Prostate gland (tissue), 2 donors: ENCODE measurements around the gene FAM81A. TPM values are rescaled to one million over a fixed set of nuclear protein-coding genes. Genes with fewer than 3 reads are reported as not detected.

Source experiments
- DNase-seq: peaks from one replicate; pipeline ENCODE4 v3.0.0-alpha.2; 2019; ENCODE audit warnings: low spot score
- H3K27ac ChIP-seq, 2 donors: fragments of 200-600 bp; sonication (generic); 2 replicates each; pipeline ENCODE4 v1.5.1; 2017 to 2019
- H3K27me3 ChIP-seq: fragments of 200-600 bp; sonication (generic); replicated peaks from 2 replicates; pipeline ENCODE4 v1.5.1; 2019; ENCODE audit not compliant: insufficient read depth
- H3K36me3 ChIP-seq, 2 donors: fragments of 200-600 bp; sonication (generic); 1 replicate in 1 of 2; 2 replicates in 1 of 2; pipeline versions ENCODE4 v1.5.1 to v1.8.1; 2017 to 2019
- H3K4me1 ChIP-seq: fragments of 200-600 bp; sonication (generic); replicated peaks from 2 replicates; pipeline ENCODE4 v1.5.1; 2019
- H3K4me3 ChIP-seq, 2 donors: fragments of 200-600 bp; sonication (generic); 2 replicates each; pipeline ENCODE4 v1.5.1; 2017 to 2019
- H3K9me3 ChIP-seq: fragments of 200-600 bp; sonication (generic); 2 replicates; pipeline ENCODE4 v1.5.1; 2017
- POLR2A ChIP-seq: fragments of 450-650 bp; IDR thresholded peaks from one replicate; pipeline ENCODE4 v1.6.1; 2016; ENCODE audit warnings: antibody characterized with exemption, mild to moderate bottlenecking
- POLR2AphosphoS5 ChIP-seq: sonication (generic); formaldehyde crosslinking; IDR thresholded peaks from one replicate; pipeline ENCODE4 v1.6.1; 2017; ENCODE audit warnings: antibody characterized with exemption
- WGBS: methylation state at CpG from one replicate; pipeline ENCODE4 v1.1.5; 2018; 5-methylcytosine and 5-hydroxymethylcytosine counted together
- intact Hi-C: fragments of 100-400 bp; cut with DNase I; formaldehyde crosslinking; loops from one replicate; pipeline ENCODE4 v1.14.2; 2022
- small RNA-seq, 2 donors: library from RNA; depleted of rRNA; stranded (forward); fragments of <200 nt; gene quantifications; one replicate each; pipeline ENCODE3, GENCODE V24; 2016
- total RNA-seq, 2 donors: library from RNA; depleted of rRNA; stranded (reverse); fragments of >200 nt; gene quantifications; one replicate each; pipeline ENCODE4 v1.1.0, GENCODE V29; 2016
- TF ChIP-seq, protein P1 (sequence below), 4 experiments: fragments of 200-600 bp in 2 of 4; fragments of 450-650 bp in 2 of 4; sonication (generic) in 2 of 4; IDR thresholded peaks; 1 replicate in 3 of 4; 2 replicates in 1 of 4; pipeline ENCODE4 v1.5.1; 2016 to 2019; ENCODE audit warnings: antibody characterized with exemption in 4 of 4, mild to moderate bottlenecking in 2 of 4, moderate library complexity in 2 of 4

Gene FAM81A
- total RNA-seq, 2 donors from 2014 or later, result 1.8 to 10.6 TPM

DNA sequence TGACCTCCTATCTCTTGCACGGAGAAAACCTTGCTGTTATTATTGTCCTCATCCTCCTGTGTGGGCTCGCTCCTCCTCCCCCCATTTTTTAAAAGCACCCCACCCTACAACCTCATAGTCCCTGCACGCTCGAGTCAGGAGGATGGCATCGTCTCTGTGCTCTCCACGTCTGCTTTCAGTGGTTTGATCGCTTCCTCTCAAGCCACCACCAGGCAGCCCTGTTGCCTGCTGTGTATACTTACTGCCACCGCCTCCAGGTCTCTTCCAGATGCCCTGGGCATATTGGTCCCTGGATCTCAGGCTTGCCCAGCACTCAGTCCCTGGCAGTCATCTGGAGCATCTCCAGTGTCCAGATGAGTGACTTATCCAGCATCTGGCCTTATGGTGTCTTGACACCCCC lies 131.5 kb downstream of the FAM81A start:
- Histone ChIP-seq H3K4me3 (no peak overlapping the region), H3K4me1 (no peaks in the 10 kb centered on the region), H3K27ac (no peak overlapping the region), H3K27me3 (no peaks in the 10 kb centered on the region), H3K36me3 (no peaks in the 10 kb centered on the region), H3K9me3 (no peaks in the 10 kb centered on the region)
- DNase-seq, result no peak
- 86% methylated on average over 8 of the region's 8 CpGs for WGBS
- TF ChIP-seq, protein P1, sequence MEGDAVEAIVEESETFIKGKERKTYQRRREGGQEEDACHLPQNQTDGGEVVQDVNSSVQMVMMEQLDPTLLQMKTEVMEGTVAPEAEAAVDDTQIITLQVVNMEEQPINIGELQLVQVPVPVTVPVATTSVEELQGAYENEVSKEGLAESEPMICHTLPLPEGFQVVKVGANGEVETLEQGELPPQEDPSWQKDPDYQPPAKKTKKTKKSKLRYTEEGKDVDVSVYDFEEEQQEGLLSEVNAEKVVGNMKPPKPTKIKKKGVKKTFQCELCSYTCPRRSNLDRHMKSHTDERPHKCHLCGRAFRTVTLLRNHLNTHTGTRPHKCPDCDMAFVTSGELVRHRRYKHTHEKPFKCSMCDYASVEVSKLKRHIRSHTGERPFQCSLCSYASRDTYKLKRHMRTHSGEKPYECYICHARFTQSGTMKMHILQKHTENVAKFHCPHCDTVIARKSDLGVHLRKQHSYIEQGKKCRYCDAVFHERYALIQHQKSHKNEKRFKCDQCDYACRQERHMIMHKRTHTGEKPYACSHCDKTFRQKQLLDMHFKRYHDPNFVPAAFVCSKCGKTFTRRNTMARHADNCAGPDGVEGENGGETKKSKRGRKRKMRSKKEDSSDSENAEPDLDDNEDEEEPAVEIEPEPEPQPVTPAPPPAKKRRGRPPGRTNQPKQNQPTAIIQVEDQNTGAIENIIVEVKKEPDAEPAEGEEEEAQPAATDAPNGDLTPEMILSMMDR (IDR thresholded peaks at IDR 0.05), result no peak
- no peak for TF ChIP-seq POLR2AphosphoS5
- TF ChIP-seq POLR2A, result no peak
- intact Hi-C loops, result no loop called here

DNA sequence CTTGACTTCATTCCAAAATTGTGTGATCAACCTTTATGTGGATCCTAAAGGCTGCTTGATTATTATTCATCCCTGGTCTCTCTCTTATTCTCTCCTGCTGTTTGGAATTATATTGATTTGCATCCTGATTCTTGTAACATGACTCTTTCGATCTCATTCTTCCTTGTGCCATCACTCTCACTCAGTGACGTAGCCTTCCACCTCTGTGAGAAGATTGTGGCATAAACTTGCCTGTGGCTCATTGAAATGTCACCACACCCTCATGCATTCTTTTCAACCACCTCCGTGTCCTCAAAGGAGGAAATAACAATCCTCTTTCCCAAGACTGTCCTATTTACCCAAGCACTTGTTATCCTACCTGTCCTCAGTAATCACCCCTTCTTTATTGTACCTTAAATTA lies 132.3 kb downstream of the FAM81A start:
- H3K4me3 ChIP-seq, result no peak overlapping the region
- no peaks in the 10 kb centered on the region for H3K4me1 ChIP-seq
- 55% methylated on average over 3 of the region's 3 CpGs for WGBS
- no peaks in the 10 kb centered on the region for H3K36me3 ChIP-seq
- no peak overlapping the region for H3K27ac ChIP-seq
- H3K9me3 ChIP-seq, result no peaks in the 10 kb centered on the region
- no peak for DNase-seq
- H3K27me3 ChIP-seq, result no peaks in the 10 kb centered on the region
- intact Hi-C loops, result no loop called here
- peak; percentile 27 for TF ChIP-seq POLR2AphosphoS5
- TF ChIP-seq POLR2A, result no peak

DNA sequence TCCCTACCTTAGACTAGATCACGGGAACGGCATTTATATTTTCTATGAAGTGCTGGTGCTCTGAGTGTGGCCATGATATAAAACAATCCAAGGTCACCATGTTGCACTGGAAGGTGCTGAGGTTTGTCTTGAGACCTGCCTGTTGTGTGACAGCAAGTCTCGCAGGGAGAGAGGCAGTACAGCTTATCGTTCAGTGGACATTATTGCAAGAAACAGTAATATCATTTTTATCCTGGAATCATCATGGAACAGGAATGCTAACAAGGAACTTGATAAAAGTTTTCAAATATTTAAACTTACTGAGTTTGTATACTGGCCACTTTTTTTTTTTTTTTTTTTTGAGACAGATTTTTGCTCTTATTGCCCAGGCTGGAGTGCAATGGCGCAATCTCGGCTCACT lies 133.6 kb downstream of the FAM81A start:
- no peak for TF ChIP-seq POLR2A
- TF ChIP-seq POLR2AphosphoS5, result no peak
- TF ChIP-seq, protein P1 (IDR thresholded peaks at IDR 0.05), result no peak
- Histone ChIP-seq H3K9me3 (no peaks in the 10 kb centered on the region), H3K27ac (no peak overlapping the region), H3K4me3 (no peak overlapping the region), H3K4me1 (no peaks in the 10 kb centered on the region), H3K36me3 (no peaks in the 10 kb centered on the region), H3K27me3 (no peaks in the 10 kb centered on the region)
- DNase-seq, result no peak
- intact Hi-C loops, result no loop called here
- 90% methylated on average over 6 of the region's 6 CpGs for WGBS

Small RNA genes within 50 kb of the gene (small RNA-seq; reads per million reads assigned to genes)
- gene RF00019, result 0 reads per million in 2 donors

Other genes with a start within 250 kb of the FAM81A start
- 1 to 10 TPM in 1 of 2 donors, not detected in 1; 6.0 TPM for gene LDHAL6B, start 231.3 kb upstream of the FAM81A start, total RNA-seq
- gene MYO1E, start 65.3 kb upstream of the FAM81A start, total RNA-seq, result 10 to 100 TPM; 66.3 to 92.0 TPM
- 1 to 10 TPM; 1.5 to 1.6 TPM for gene GCNT3, start 173.6 kb downstream of the FAM81A start, total RNA-seq
- 10 to 100 TPM; 34.2 to 47.4 TPM for gene GTF2A2, start 219.3 kb downstream of the FAM81A start, total RNA-seq